ENCODE results near the gene CTNNA2.

The CTNNA2 gene

DNA sequence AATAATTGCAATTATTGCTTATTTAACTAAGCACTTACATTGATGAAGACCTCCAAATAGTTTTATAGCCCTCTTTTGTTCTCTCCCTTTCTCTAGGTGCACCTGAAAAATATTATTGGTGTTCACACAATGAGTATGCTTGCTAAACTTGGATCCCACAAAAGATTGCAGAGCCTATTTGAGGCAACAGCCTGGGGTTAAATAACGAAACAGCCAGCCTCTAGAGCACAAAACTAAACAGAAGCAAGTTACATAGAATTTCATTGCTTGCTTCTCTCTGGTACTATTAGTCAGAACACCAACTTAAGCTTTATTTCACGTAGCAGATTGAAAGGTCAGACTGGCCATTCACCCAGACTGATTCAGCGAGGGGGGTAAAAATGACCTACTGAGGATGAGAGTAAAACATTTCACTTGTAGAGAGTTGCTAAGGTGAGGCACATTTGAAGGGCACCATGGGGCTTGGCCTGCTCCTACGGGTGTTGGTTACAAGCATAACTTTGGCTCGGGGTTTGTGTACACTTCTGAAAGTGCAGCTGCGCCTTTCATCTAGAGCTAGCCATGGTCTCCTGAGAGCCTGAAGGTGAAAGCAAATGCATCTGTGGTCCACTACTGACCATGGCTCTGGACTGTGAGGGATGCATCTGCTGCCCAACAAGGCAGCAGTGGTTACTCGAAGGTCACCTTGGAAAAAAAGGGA is 1016.8 kb downstream of the CTNNA2 start:
- TF ChIP-seq, protein P1, sequence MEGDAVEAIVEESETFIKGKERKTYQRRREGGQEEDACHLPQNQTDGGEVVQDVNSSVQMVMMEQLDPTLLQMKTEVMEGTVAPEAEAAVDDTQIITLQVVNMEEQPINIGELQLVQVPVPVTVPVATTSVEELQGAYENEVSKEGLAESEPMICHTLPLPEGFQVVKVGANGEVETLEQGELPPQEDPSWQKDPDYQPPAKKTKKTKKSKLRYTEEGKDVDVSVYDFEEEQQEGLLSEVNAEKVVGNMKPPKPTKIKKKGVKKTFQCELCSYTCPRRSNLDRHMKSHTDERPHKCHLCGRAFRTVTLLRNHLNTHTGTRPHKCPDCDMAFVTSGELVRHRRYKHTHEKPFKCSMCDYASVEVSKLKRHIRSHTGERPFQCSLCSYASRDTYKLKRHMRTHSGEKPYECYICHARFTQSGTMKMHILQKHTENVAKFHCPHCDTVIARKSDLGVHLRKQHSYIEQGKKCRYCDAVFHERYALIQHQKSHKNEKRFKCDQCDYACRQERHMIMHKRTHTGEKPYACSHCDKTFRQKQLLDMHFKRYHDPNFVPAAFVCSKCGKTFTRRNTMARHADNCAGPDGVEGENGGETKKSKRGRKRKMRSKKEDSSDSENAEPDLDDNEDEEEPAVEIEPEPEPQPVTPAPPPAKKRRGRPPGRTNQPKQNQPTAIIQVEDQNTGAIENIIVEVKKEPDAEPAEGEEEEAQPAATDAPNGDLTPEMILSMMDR (IDR thresholded peaks at IDR 0.05; ENCODE audit: low read depth, low read length), result no peak
- no peaks in the 10 kb centered on the region for H3K36me3 ChIP-seq
- H3K4me3 ChIP-seq (ENCODE audit: low read depth, low read length), result no peak overlapping the region
- no peaks in the 10 kb centered on the region for H3K9me3 ChIP-seq
- no peak for DNase-seq
- H3K27me3 ChIP-seq, result no peaks in the 10 kb centered on the region
- no peaks in the 10 kb centered on the region for H3K4me1 ChIP-seq

DNA sequence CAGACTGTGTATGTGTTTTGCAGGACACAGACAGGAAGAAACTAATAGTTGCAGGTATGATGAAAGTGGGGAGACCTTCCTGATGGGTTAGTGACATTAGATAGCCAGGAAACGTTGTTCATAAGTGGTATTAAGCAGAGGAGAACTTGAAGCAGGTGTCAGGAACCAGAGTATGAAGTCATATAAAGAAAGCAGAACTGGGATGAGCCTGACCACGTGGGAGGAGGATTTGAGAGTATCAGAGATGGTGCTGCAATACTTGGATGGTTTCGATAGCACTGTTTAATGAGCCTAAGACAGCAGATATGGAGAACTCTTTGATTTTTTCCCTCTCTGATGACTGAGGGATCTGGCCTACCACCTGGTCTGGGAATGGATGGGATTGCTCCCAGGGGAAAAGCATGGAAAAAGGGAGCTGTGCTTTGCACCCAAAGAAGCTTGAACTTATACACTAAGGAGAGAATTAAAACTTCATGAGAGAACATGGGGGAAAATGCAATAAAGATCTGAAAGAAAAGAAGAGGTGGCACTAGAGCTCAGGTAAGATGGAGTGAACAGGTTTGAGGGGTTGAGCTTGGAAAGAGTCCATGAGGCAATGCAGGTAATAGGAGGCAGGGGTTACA is 1017.7 kb downstream of the CTNNA2 start:
- no peak for DNase-seq
- H3K36me3 ChIP-seq, result no peaks in the 10 kb centered on the region
- TF ChIP-seq, protein P1 (IDR thresholded peaks at IDR 0.05; ENCODE audit: low read depth, low read length), result no peak
- H3K27me3 ChIP-seq, result no peaks in the 10 kb centered on the region
- no peaks in the 10 kb centered on the region for H3K9me3 ChIP-seq
- no peak overlapping the region for H3K4me3 ChIP-seq (ENCODE audit: low read depth, low read length)
- no peaks in the 10 kb centered on the region for H3K4me1 ChIP-seq

DNA sequence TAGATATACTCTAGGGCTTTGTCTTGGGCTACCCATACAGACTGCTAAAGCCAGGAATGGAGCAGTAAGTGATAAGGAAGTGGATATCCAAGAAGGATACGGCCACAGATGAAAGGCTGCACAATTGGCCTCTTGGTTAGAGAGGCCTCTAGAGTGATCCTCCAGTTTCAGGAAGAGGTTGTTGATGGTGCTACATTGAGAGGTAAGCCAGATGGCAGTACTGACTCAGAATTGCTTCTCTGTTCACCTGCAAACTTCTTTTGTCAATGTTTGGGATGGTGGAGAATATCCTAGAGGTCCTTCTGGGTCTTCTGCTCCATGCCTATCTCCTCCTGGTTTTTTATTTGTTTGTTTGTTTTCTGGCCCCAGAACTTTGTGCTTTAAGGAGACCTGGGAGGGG is 1018.5 kb downstream of the CTNNA2 start:
- Histone ChIP-seq H3K9me3 (no peaks in the 10 kb centered on the region), H3K27me3 (no peaks in the 10 kb centered on the region), H3K36me3 (no peaks in the 10 kb centered on the region), H3K4me3 (ENCODE audit: low read depth, low read length) (no peak overlapping the region), H3K4me1 (no peaks in the 10 kb centered on the region)
- DNase-seq, result no peak
- TF ChIP-seq, protein P1 (IDR thresholded peaks at IDR 0.05; ENCODE audit: low read depth, low read length), result no peak

DNA sequence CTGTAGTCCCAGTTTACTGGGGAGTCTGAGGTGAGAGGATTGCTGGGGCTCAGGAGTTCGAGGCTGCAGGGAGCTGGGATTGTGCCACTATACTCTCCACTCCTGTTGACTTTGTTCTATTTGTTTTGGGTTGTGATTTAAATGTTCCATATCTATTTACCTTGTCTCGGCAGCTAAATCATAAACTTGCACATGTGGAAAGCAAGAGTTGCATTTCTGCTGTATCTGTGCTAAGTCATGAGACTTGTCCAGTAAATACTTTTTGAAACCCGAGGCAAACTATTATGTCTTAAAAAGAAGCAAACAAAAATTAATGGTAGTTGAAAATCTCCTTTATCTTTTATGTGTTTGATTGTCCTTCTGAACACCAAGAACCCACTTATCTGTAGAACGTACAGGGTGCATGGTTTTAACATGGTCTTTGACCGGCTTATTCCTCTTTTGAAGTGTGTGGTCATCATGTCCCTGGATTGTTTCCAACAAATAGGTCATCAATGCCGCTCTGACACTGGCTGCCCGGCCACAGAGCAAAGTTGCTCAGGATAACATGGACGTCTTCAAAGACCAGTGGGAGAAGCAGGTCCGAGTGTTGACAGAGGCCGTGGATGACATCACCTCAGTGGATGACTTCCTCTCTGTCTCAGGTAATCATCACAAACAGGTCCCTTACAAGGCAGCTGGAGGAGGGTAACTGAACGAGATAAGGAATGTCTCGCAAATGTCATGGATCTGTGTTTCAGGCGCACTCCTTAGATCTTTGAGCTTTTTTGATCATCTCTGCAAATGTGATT is 1032.8 kb downstream of the CTNNA2 start:
- no peak for DNase-seq
- Histone ChIP-seq H3K4me3 (ENCODE audit: low read depth, low read length) (no peak overlapping the region), H3K4me1 (no peaks in the 10 kb centered on the region), H3K27me3 (no peaks in the 10 kb centered on the region), H3K36me3 (no peaks in the 10 kb centered on the region), H3K9me3 (no peaks in the 10 kb centered on the region)
- TF ChIP-seq, protein P1 (IDR thresholded peaks at IDR 0.05; ENCODE audit: low read depth, low read length), result no peak

DNA sequence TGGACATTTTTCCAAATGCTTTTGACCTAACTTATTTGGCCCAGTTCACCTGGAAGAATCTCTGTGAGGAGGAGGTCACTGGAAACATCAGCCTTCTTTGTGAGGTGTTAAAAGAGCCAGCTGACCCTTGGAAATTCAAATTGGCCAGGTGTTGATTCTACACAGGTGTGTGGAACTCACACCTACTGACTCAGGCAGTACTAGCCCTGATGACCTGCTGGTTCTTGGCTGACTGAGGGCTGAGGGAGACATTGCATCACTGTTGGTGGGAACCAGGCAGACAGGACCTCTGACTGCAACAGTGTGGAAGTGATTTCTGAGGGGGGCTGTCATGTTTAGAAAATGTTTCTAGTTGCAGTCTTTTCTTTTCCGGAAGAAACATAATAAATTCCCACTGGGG is 1033.9 kb downstream of the CTNNA2 start:
- H3K36me3 ChIP-seq, result no peaks in the 10 kb centered on the region
- TF ChIP-seq, protein P1 (IDR thresholded peaks at IDR 0.05; ENCODE audit: low read depth, low read length), result no peak
- H3K4me1 ChIP-seq, result no peaks in the 10 kb centered on the region
- no peaks in the 10 kb centered on the region for H3K27me3 ChIP-seq
- H3K9me3 ChIP-seq, result no peaks in the 10 kb centered on the region
- no peak for DNase-seq
- H3K4me3 ChIP-seq (ENCODE audit: low read depth, low read length), result no peak overlapping the region

All from BE2C (cell line).